ENCODE measurements around the gene ZNF367.
"Not testable (repeated sequence)": the region's sequence is repeated elsewhere in the genome, so short reads cannot be mapped to it uniquely, and the experiment has no call there.

ZNF367 gene

DNA sequence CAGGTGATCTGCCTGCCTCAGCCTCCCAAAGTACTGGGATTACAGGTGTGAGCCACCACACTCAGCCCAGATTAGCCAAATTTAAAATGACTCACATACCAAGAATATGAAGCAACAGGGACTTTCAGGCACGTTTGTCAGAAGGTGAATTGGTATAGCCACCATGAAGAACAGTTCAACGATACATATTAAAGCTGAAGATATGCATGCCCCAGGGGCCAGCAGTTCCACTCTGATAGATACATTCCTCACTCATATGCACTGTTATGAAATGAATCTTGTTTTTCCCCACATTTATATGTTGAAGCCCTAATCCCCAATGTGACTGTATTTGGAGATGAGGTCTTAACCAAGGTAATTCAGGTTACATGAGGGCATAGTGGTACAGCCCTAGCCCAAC, 57.2 kb downstream of the ZNF367 start:
- DNase-seq, result no peak

DNA sequence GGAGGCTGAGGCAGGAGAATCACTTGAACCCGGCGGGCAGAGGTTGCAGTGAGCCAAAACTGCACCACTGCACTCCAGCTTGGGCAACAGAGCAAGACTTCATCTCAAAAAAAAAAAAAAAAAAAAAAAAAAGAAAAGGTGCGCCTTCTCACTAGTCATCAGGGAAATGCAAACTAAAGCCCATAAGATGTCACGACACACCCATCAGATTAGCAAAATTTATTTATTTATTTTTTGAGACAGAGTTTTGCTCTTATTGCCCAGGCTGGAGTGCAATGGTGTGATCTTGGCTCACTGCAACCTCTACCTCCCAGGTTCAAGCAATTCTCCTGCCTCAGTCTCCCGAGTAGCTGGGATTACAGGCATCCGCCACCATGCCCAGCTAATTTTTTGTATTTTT, 57.6 kb downstream of the ZNF367 start:
- DNase-seq, result not testable (repeated sequence)

DNA sequence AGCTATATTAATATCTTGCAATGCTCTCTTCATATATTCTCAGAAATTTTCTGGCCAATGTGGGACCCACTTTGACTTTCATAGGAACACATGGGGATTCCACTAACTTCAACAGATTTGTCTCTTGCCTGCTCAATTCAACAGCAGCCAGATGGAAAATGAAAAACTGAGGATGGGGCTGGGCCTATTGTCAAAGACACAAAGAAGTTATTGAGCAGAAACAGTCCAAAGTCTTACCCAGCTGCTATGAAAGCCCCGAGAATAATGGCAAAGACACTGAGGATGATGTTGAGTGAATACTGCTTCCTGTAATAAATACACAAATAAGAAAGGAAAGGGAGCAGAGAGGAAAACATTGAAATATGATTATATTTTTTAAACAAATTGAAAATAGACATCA, 67.3 kb downstream of the ZNF367 start:
- no peak for DNase-seq

DNA sequence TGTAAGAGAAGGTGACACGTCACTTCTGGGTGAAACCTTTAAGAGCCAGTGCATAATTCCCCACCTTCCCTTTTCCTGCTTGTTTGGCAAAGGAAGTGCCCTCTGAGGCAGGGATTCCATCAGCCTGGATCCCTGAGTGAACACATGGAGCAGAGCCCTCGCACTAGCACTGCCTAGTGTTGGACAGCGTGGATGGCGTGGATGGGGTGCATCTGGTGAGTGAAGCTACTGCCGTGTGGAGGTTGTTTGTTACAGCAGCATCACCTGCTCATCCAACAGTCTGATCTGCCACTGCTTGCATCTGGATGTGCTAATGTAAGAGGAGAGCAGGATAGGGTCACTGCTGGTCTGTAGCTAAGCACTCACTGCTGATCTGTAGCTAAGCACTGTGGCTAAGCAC, 69.9 kb downstream of the ZNF367 start:
- DNase-seq, result no peak

DNA sequence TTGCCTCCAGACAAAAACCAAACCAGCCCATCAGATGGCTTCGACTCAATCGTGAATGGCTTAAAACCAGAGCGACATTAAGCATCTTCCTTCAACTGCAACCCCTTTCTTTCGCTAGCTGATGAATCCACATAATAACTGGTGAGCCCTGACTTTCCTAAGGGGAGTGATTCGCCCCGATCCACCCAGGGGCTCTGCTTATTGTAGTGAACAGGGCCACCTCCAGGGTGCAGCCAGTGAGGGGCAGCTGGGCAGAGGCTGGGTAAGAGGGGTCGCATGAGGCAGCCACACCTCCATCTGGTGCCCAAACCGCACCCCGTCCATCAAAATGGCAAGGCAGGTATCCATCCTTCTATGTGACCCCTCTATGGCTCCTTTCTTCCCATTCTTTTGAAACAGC, 72.6 kb downstream of the ZNF367 start:
- DNase-seq, result no peak

DNA sequence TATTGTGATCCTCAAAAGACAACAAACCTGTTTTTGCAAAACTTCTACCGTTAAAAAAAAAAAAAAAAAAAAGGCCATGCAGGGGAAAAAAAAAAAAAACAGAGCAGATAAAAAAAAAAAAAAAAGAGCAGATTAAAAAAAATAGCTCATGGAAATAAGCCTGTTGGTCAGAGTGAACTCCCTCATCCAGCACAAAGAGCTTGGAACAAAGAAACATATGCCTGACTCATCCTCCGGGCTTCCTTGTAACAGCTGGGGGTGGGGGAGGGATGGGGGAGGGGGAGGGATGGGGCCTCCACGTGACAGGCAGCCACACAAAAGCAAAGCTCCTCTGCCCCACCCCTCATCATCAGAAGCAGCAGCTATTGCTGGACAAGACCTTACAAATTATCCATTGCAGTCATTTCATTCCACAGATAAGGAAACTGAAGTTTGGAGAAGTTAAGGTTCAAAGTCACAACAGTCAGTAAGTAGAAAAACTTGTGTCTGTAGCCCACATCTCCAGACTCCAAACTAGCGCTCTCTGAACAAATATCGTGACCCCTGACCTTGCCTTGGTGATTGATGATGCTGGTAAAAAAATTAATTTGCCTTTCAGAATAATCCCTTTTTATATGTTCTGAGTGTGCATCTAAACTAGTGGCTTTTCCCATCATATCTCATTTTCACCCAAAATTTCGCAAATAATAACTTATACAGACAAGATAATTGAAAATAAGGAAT, 73.6 kb downstream of the ZNF367 start:
- DNase-seq, result peak; percentile 93

DNA sequence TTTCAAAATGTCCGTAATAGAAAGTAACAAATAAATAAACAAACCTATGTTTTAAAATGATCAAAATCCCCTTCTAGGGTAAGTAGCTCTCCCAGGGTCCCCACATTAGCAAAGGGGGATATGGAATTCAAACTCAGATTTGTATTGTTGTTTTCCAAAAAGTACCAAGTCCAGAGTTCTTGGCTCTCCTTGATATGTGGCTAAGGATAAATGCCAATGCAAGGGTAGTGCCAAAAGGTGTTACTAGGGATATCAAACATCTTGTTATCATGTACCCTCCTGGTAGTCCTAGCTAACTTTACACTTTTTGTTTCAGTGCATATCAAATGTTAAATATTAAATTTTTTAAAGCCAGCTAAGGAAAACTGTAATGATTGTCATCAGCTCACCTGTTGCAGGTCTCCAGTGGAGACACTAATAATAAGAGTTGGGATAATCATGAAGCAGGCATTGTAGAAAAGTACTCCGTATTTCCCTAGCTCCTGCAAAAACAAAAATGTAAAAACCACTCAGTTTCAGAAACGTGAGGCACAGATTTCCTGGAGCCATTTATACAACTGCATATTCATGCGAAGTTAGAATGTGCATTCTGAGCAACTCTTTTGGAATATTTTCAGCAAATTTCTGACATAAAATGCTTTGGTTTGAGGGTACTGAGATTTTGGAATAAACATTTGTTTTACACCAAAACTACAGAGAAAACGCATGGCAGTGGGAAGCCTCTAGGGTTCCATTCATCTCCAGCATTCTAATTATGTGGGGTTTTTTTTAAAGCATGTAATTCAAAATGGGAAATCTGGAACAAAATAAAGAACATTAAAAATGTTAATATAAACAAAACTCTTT, 74.4 kb downstream of the ZNF367 start:
- no peak for DNase-seq

DNA sequence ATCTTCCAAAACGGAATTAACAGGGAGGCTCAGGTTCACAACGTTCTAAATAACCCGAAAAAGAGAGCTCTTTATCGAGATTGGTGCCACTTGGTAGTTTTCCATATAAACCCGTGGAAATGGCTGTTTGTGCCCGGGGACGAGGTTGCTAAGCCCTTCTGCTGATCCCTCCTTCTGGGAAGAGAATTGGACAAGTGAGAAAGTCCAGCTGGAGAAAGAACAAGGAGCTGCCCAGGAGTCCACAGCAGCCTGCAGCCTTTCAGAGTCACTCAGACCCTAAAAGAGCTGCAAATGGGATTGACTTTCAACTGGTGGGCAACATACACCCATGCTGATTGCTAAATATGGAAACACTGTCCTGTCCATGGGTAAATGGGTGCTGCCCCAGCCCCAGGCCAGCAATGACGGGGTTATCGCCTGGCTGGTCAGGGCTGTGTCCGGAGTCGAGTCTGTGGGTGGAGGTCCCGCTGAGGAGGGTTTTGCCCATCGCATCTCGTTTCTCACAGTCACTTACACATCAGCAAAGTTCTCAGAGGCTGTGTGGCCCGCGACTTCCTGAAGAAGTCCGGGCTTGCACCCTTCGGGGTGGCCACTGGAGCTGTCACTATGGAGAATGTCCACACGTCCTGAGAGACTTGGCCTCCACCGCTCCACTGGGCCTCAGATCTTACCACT, 75.5 kb downstream of the ZNF367 start:
- DNase-seq, result no peak

DNA sequence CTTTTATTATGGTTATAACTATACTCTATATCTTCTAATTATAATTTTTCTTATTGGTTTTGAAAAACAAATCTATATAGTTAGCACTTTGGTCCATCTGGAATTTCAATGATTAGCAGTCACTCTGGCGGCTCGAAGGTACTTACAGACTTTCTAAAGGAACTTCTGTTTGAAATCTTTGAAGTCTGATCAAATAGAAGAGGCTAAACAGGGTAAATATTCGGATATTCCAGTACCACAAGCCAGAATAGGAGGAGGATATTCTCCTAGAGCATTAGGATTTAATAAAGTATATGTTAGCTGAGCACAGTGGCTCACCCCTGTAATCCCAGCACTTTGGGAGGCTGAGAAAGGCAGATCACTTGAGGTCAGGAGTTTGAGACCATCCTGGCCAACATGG, 77.5 kb downstream of the ZNF367 start:
- no peak for DNase-seq

DNA sequence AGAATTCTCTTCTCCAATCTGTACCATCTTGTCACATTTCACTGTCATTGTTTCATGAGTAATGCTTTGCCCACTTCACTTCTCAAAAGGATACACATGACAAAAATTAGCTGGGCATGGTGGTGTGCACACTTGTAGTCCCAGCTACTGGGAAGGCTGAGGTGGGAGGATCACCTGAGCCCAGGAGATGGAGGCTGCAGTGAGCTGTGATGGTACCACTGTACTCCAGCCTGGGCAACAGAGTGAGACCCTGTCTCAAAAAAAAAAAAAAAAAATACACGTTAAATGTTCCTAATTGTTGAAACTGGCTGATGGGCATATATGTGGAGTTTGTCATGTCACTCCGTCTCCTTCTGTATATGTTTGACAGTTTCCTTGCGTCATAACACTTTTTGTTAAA, 79.9 kb downstream of the ZNF367 start:
- DNase-seq, result no peak
